RWPE1 (cell line): ENCODE results near the gene CCDC160.
"Not testable (repeated sequence)": the region's sequence is repeated elsewhere in the genome, so short reads cannot be mapped to it uniquely, and the experiment has no call there.

Experiments
- CTCF ChIA-PET: fragments of 350-600 bp; sonication (Branson Sonifier 250); formaldehyde crosslinking; extraction: SDS; loops from one replicate; lab custom pipeline; 2021; lab: Yijun Ruan, JAX
- POLR2A ChIA-PET: fragments of 400-600 bp; formaldehyde crosslinking; extraction: SDS; loops from one replicate; lab custom pipeline; 2020; ENCODE audit warnings: antibody characterized with exemption; ENCODE audit not compliant: low non-redundant PET; lab: Yijun Ruan, JAX
- DNase-seq: peaks from one replicate; pipeline ENCODE4 v3.0.0; 2012; ENCODE audit warnings: low spot score
- H3K27ac ChIP-seq: fragments of 450-650 bp; 2 replicates; pipeline ENCODE4 v1.5.1; 2017
- CTCF ChIP-seq: fragments of 450-650 bp; conservative IDR thresholded peaks from 2 replicates; pipeline ENCODE4 v1.5.1; 2017; ENCODE audit warnings: low read depth, mild to moderate bottlenecking

CCDC160 gene

GRCh38 chrX:134235236-134235635 lies 1.7 kb upstream of the CCDC160 start:
- CTCF ChIA-PET: no interaction called here
- no peak for DNase-seq
- POLR2A ChIA-PET: no interaction called here
- no peak for TF ChIP-seq CTCF
- no peak overlapping the region for H3K27ac ChIP-seq

DNA sequence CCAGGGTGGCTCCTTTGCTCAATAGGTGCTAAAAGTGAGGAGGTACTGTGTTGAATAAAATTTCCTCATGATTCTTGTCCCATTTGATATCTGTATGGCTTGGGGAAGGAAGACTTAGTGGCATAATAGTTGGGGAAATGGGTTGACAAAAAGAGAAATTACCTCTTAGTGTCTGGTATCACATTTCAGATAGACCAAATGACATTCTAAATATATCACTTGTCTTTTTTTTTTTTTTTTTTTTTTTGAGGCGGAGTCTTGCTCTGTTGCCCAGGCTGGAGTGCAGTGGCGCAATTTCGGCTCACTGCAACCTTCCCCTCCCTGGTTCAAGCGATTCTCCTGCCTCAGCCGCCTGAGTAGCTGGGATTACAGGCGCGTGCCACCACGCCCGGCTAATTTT lies 1.2 kb downstream of the CCDC160 start:
- POLR2A ChIA-PET, DNase-seq, CTCF ChIA-PET, H3K27ac ChIP-seq: not testable (repeated sequence)

DNA sequence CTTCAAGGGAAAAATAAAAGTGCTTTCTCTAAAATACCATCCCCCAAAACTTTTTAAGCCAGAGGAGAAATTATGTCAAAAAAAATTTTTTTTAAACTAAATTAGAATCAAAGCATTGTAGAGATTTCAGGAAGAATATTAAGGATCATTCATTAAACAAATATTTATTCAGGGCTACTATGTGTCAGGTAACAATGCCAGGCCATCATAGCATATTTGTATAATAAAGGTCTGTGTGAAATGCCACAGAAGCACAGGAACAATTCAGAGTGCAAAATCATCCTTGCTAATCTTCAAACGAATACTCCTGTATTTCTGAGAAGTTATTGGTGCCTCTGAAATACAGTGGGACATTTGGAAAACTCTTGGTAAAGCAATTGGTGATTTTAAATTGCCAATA lies 2.0 kb downstream of the CCDC160 start:
- ChIA-PET CTCF (no interaction called here), POLR2A (no interaction called here)
- H3K27ac ChIP-seq: no peak overlapping the region
- TF ChIP-seq CTCF: no peak
- no peak for DNase-seq

GRCh38 chrX:134240209-134240608 lies 3.2 kb downstream of the CCDC160 start:
- CTCF ChIA-PET: interaction anchor here (0.7 kb wide), 1 partner anchor 156 kb away, joined by 3 read pairs; no protein-coding TSS in a partner anchor
- no peak for DNase-seq
- no peak overlapping the region for H3K27ac ChIP-seq
- POLR2A ChIA-PET: no interaction called here
- TF ChIP-seq CTCF: no peak

GRCh38 chrX:134241960-134242619 lies 5.1 kb downstream of the CCDC160 start:
- ChIA-PET POLR2A (no interaction called here), CTCF (no interaction called here)
- DNase-seq: no peak
- no peak for TF ChIP-seq CTCF
- H3K27ac ChIP-seq: no peak overlapping the region

DNA sequence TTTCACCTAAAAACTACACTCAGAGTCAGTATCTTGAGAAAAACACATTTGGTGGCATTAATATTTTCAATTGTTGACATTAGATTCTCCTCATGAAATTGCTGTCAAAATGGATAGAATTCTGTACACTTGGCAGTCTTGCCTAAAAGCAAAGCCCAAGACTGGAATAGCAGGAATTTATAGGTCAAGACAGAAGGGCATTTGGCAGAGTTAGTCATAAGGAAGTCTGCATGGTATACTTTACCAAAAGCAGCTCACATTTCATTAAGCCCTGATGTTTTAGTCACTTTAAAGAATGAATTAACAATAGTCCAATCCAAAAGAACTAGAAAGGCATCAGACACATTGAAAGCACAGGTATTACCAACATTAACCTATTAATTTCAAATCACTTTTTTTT lies 7.1 kb downstream of the CCDC160 start:
- ChIA-PET POLR2A (no interaction called here), CTCF (no interaction called here)
- DNase-seq: peak; percentile 10
- no peak for TF ChIP-seq CTCF
- no peak overlapping the region for H3K27ac ChIP-seq

GRCh38 chrX:134246282-134246681 lies 9.3 kb downstream of the CCDC160 start:
- POLR2A ChIA-PET: no interaction called here
- no peak overlapping the region for H3K27ac ChIP-seq
- TF ChIP-seq CTCF: no peak
- CTCF ChIA-PET: interaction anchor here (0.7 kb wide), 1 partner anchor 1267 kb away, joined by 4 read pairs; no protein-coding TSS in a partner anchor
- DNase-seq: no peak
